PC-3 (cell line): ENCODE measurements around the gene DCUN1D5. TPM values are rescaled to one million over a fixed set of nuclear protein-coding genes. Genes with fewer than 3 reads are reported as not detected.

Experiments
- ATAC-seq: fragments of 200-7000 bp; cut with Tn5 transposase; 2 replicates; pipeline ENCODE4 v1.9.1; 2020; ENCODE audit warnings: mild to moderate bottlenecking, moderate library complexity
- BruUV-seq: library from RNA; stranded (reverse); fragments of 400-500 nt; replicated peaks from 2 replicates; lab custom pipeline; 2021; lab: Mats Ljungman, UMichigan
- CTCF ChIA-PET: fragments of 300-600 bp; sonication (Branson Sonifier 250); formaldehyde crosslinking; loops from one replicate; lab custom pipeline; 2022; ENCODE audit warnings: antibody characterized with exemption; lab: Charles Lee
- POLR2A ChIA-PET: fragments of 300-600 bp; sonication (Branson Sonifier 250); formaldehyde crosslinking; loops from one replicate; lab custom pipeline; 2022; ENCODE audit warnings: antibody characterized with exemption; ENCODE audit not compliant: unreplicated experiment; lab: Charles Lee
- DNase-seq: peaks from one replicate; pipeline ENCODE4 v3.0.0-alpha.2; 2015
- H2AFZ ChIP-seq: fragments of 300-600 bp; sonication (generic); 2 replicates; pipeline ENCODE4 v1.6.0; 2016; ENCODE audit warnings: antibody characterized with exemption, low read length
- H3F3A ChIP-seq: fragments of 300-600 bp; sonication (generic); one replicate; pipeline ENCODE4 v1.6.0; 2017; ENCODE audit warnings: antibody characterized with exemption, low read length, control low read depth, mild to moderate bottlenecking; ENCODE audit not compliant: unreplicated experiment
- H3K27ac ChIP-seq: fragments of 300-600 bp; sonication (generic); 2 replicates; pipeline ENCODE4 v1.5.1; 2016; ENCODE audit warnings: mild to moderate bottlenecking, low read length
- H3K27me3 ChIP-seq: fragments of 300-600 bp; sonication (generic); 2 replicates; pipeline ENCODE4 v1.6.1; 2016; ENCODE audit warnings: low read length, mixed read lengths
- H3K36me3 ChIP-seq: fragments of 300-600 bp; sonication (generic); 2 replicates; pipeline ENCODE4 v1.6.1; 2016; ENCODE audit warnings: low read depth, mixed run types, low read length, mixed read lengths
- H3K4me1 ChIP-seq: fragments of 300-600 bp; sonication (generic); 2 replicates; pipeline ENCODE4 v1.5.1; 2016; ENCODE audit warnings: low read length; ENCODE audit not compliant: insufficient read depth
- H3K4me2 ChIP-seq: fragments of 300-600 bp; sonication (generic); 2 replicates; pipeline ENCODE4 v1.6.0; 2016; ENCODE audit warnings: low read length
- H3K4me3 ChIP-seq: fragments of 300-600 bp; sonication (generic); 2 replicates; pipeline ENCODE4 v1.5.1; 2016; ENCODE audit warnings: mild to moderate bottlenecking, low read length, mixed read lengths
- H3K79me2 ChIP-seq: fragments of 300-600 bp; sonication (generic); 2 replicates; pipeline ENCODE4 v1.6.1; 2017; ENCODE audit warnings: low read length, mixed read lengths
- H3K9ac ChIP-seq: fragments of 300-600 bp; sonication (generic); 2 replicates; pipeline ENCODE4 v1.6.0; 2016; ENCODE audit warnings: mild to moderate bottlenecking, low read length
- H3K9me2 ChIP-seq: fragments of 300-600 bp; sonication (generic); replicated peaks from 2 replicates; pipeline ENCODE4 v1.6.1; 2016; ENCODE audit warnings: mixed run types, low read length, mixed read lengths
- H3K9me3 ChIP-seq: fragments of 300-600 bp; sonication (generic); 2 replicates; pipeline ENCODE4 v1.6.1; 2016; ENCODE audit warnings: low read length, mixed read lengths
- H4K20me1 ChIP-seq: fragments of 300-600 bp; sonication (generic); 2 replicates; pipeline ENCODE4 v1.6.1; 2016; ENCODE audit warnings: low read length, mixed read lengths
- CTCF ChIP-seq: fragments of 300-600 bp; sonication (generic); conservative IDR thresholded peaks from 2 replicates; pipeline ENCODE4 v1.5.1; 2017; ENCODE audit warnings: antibody characterized with exemption, low read depth, mild to moderate bottlenecking, low read length
- EZH2 ChIP-seq: fragments of 300-600 bp; sonication (generic); IDR thresholded peaks from one replicate; pipeline ENCODE4 v1.6.1; 2017; ENCODE audit warnings: antibody characterized with exemption, mild to moderate bottlenecking, low read length; ENCODE audit not compliant: unreplicated experiment
- EZH2phosphoT487 ChIP-seq: fragments of 300-600 bp; sonication (generic); IDR thresholded peaks from 2 replicates; pipeline ENCODE4 v1.6.1; 2018; ENCODE audit warnings: mild to moderate bottlenecking, antibody characterized with exemption, low read length, borderline replicate concordance
- intact Hi-C: fragments of 100-400 bp; cut with micrococcal nuclease; formaldehyde crosslinking; loops from 2 replicates; pipeline ENCODE4 v1.9.0; 2023
- total RNA-seq: library from RNA; depleted of rRNA; stranded (reverse); fragments of >200 nt; gene quantifications from 2 replicates; pipeline ENCODE4 v1.2.3, GENCODE V29; 2014

Gene DCUN1D5
- total RNA-seq, 1 experiment from 2014 or later: 206 TPM

- no peaks in the 10 kb centered on the region for H3K9me2 ChIP-seq
- ChIA-PET CTCF (interaction anchor here (0.7 kb wide), 1 partner anchor 141 kb away, joined by 4 read pairs; no protein-coding TSS in a partner anchor), POLR2A (no interaction called here)
- peaks cover 15% of the 10 kb centered on the region; the same call in 1 of the 2 replicates for H3K36me3 ChIP-seq
- H3K27me3 ChIP-seq: no peaks in the 10 kb centered on the region
- H2AFZ ChIP-seq: no peak overlapping the region
- peaks cover 4% of the 10 kb centered on the region for H3F3A ChIP-seq
- no peak overlapping the region for H3K4me3 ChIP-seq
- no peak overlapping the region for H3K27ac ChIP-seq
- peaks cover 19% of the 10 kb centered on the region for H3K4me1 ChIP-seq
- peak; percentile 71 for DNase-seq
- TF ChIP-seq EZH2phosphoT487 (no peak), EZH2 (no peak), CTCF (peak; percentile 91)
- peak; percentile 25; the same call in 1 of the 2 replicates for ATAC-seq
- H4K20me1 ChIP-seq: no peaks in the 10 kb centered on the region
- BruUV-seq: no TSS peak
- no peak overlapping the region for H3K4me2 ChIP-seq
- H3K9ac ChIP-seq: no peak overlapping the region
- no peaks in the 10 kb centered on the region for H3K9me3 ChIP-seq
- no peaks in the 10 kb centered on the region for H3K79me2 ChIP-seq
- intact Hi-C loops: loop anchor here (1.0 kb wide), 5 partner anchors 19 to 322 kb away; no protein-coding TSS in a partner anchor
Observed at GRCh38 chr11:103055221-103055890, 36.6 kb downstream of the DCUN1D5 start.

- Histone ChIP-seq H2AFZ (no peak overlapping the region), H3K4me3 (no peak overlapping the region), H3K79me2 (no peaks in the 10 kb centered on the region), H3K27ac (no peak overlapping the region), H3K9me3 (no peaks in the 10 kb centered on the region), H3K9me2 (no peaks in the 10 kb centered on the region), H3F3A (peaks cover 4% of the 10 kb centered on the region), H3K36me3 (0 out of 2 replicates have a peak, but pooled peaks cover 6% of the 10 kb centered on the region), H3K27me3 (no peaks in the 10 kb centered on the region), H3K9ac (no peak overlapping the region), H3K4me2 (no peak overlapping the region), H3K4me1 (peaks cover 20% of the 10 kb centered on the region), H4K20me1 (no peaks in the 10 kb centered on the region)
- ChIA-PET POLR2A (no interaction called here), CTCF (no interaction called here)
- ATAC-seq (no peak), DNase-seq (no peak)
- TF ChIP-seq EZH2phosphoT487: no peak
- no peak for TF ChIP-seq EZH2
- no peak for TF ChIP-seq CTCF
- no TSS peak for BruUV-seq
- intact Hi-C loops: no loop called here
Observed at GRCh38 chr11:103053997-103054396, 38.0 kb downstream of the DCUN1D5 start.

- TF ChIP-seq EZH2phosphoT487 (no peak), EZH2 (no peak), CTCF (no peak)
- Histone ChIP-seq H3K27ac (peak overlapping the region; percentile 11; the same call in 1 of the 2 replicates), H3K36me3 (0 out of 2 replicates have a peak, but pooled peaks cover 2% of the 10 kb centered on the region), H3K4me3 (no peak overlapping the region), H3K79me2 (no peaks in the 10 kb centered on the region), H3K4me2 (no peak overlapping the region), H4K20me1 (no peaks in the 10 kb centered on the region), H3K27me3 (no peaks in the 10 kb centered on the region), H3F3A (peaks cover 4% of the 10 kb centered on the region), H2AFZ (no peak overlapping the region), H3K9me2 (no peaks in the 10 kb centered on the region), H3K4me1 (peaks cover 20% of the 10 kb centered on the region), H3K9ac (no peak overlapping the region), H3K9me3 (no peaks in the 10 kb centered on the region)
- ATAC-seq: peak; percentile 7; the same call in 1 of the 2 replicates
- CTCF ChIA-PET: interaction anchor here (1.5 kb wide), 1 partner anchor 137 kb away, joined by 6 read pairs; no protein-coding TSS in a partner anchor
- intact Hi-C loops: loop anchor here (1.0 to 2.0 kb wide), 3 partner anchors 16 to 269 kb away; no protein-coding TSS in a partner anchor
- POLR2A ChIA-PET: no interaction called here
- peak; percentile 15 for DNase-seq
- BruUV-seq: no TSS peak
Observed at GRCh38 chr11:103051981-103052380, 40.0 kb downstream of the DCUN1D5 start.
